ENCODE results near the gene CTTNBP2.

CTTNBP2 gene

GRCh38 chr7:117873310-117874190, at the start of gene CTTNBP2:
TSS of gene CTTNBP2 (minus strand) at chr7:117873441. CDS start at chr7:117873415, 26 bp downstream.
- DNase-seq (ENCODE audit: low spot score) (no peak), FAIRE-seq (no peak)

GRCh38 chr7:117916309-117916708, 43.1 kb upstream of the CTTNBP2 start:
- DNase-seq (ENCODE audit: low spot score) (no peak), FAIRE-seq (no peak)

- FAIRE-seq: no peak
- DNase-seq (ENCODE audit: low spot score): no peak
These were observed 39.2 kb upstream of the CTTNBP2 start for GRCh38 chr7:117912421-117912820.

GRCh38 chr7:117908031-117908795, 35.0 kb upstream of the CTTNBP2 start:
- FAIRE-seq (no peak), DNase-seq (ENCODE audit: low spot score) (no peak)

- DNase-seq (ENCODE audit: low spot score): no peak
- no peak for FAIRE-seq
These were observed 33.9 kb upstream of the CTTNBP2 start for GRCh38 chr7:117907049-117907640.

- DNase-seq (ENCODE audit: low spot score) (no peak), FAIRE-seq (no peak)
These were observed 29.2 kb upstream of the CTTNBP2 start for GRCh38 chr7:117902314-117902889.

GRCh38 chr7:117901089-117901797, 28.0 kb upstream of the CTTNBP2 start:
- DNase-seq (ENCODE audit: low spot score) (no peak), FAIRE-seq (no peak)

GRCh38 chr7:117896339-117896738, 23.1 kb upstream of the CTTNBP2 start:
- FAIRE-seq: no peak
- no peak for DNase-seq (ENCODE audit: low spot score)

GRCh38 chr7:117895276-117895675, 22.0 kb upstream of the CTTNBP2 start:
- DNase-seq (ENCODE audit: low spot score) (no peak), FAIRE-seq (no peak)

GRCh38 chr7:117894037-117894436, 20.8 kb upstream of the CTTNBP2 start:
- no peak for DNase-seq (ENCODE audit: low spot score)
- no peak for FAIRE-seq

GRCh38 chr7:117892821-117893220, 19.6 kb upstream of the CTTNBP2 start:
- no peak for FAIRE-seq
- DNase-seq (ENCODE audit: low spot score): no peak

GRCh38 chr7:117889611-117890010, 16.4 kb upstream of the CTTNBP2 start:
- no peak for FAIRE-seq
- DNase-seq (ENCODE audit: low spot score): no peak

- no peak for FAIRE-seq
- DNase-seq (ENCODE audit: low spot score): no peak
These were observed 15.4 kb upstream of the CTTNBP2 start for GRCh38 chr7:117888627-117889026.

- FAIRE-seq (no peak), DNase-seq (ENCODE audit: low spot score) (no peak)
These were observed 9.4 kb upstream of the CTTNBP2 start for GRCh38 chr7:117882594-117882993.

- no peak for FAIRE-seq
- DNase-seq (ENCODE audit: low spot score): no peak
These were observed 3.5 kb upstream of the CTTNBP2 start for GRCh38 chr7:117876761-117877160.

GRCh38 chr7:117875566-117875965, 2.3 kb upstream of the CTTNBP2 start:
- no peak for FAIRE-seq

GRCh38 chr7:117874191-117874700, 1.0 kb upstream of the CTTNBP2 start:
- DNase-seq (ENCODE audit: low spot score) (no peak), FAIRE-seq (no peak)

More at GRCh38 chr7:117875566-117875965, 2.3 kb upstream of the CTTNBP2 start:
- DNase-seq (ENCODE audit: low spot score): no peak

GRCh38 chr7:117872561-117873309, 506 bp downstream of the CTTNBP2 start:
- FAIRE-seq (no peak), DNase-seq (ENCODE audit: low spot score) (no peak)

GRCh38 chr7:117871778-117872538, 1.3 kb downstream of the CTTNBP2 start:
- FAIRE-seq (no peak), DNase-seq (ENCODE audit: low spot score) (no peak)
